Sigmoid colon (tissue), 7 donors: Measurements from ENCODE around the gene ATP5F1E. TPM values are rescaled to one million over a fixed set of nuclear protein-coding genes. Genes with fewer than 3 reads are reported as not detected.

Experiments used
- DNase-seq: peaks from one replicate; pipeline ENCODE4 v3.0.0-alpha.2; 2019
- H3K27ac ChIP-seq, 4 donors: fragments of 200-600 bp; sonication (generic); one replicate each; pipeline ENCODE4 v1.5.1; 2016 to 2019; ENCODE audit warnings: mild to moderate bottlenecking in 1 of 4
- H3K27me3 ChIP-seq, 3 donors: fragments of 200-600 bp; sonication (generic); one replicate each; pipeline ENCODE4 v1.5.1; 2019; ENCODE audit warnings: mild to moderate bottlenecking in 1 of 3
- H3K36me3 ChIP-seq, 4 donors: fragments of 200-600 bp; sonication (generic); one replicate each; pipeline ENCODE4 v1.5.1; 2016 to 2019
- H3K4me1 ChIP-seq, 4 donors: fragments of 200-600 bp; sonication (generic); one replicate each; pipeline ENCODE4 v1.5.1; 2017 to 2019
- H3K4me3 ChIP-seq, 4 donors: fragments of 200-600 bp; sonication (generic); one replicate each; pipeline ENCODE4 v1.5.1; 2017 to 2019; ENCODE audit warnings: mild to moderate bottlenecking in 2 of 4, moderate library complexity in 1 of 4
- H3K9me3 ChIP-seq, 4 donors: fragments of 200-600 bp in 3 of 4; sonication (generic) in 3 of 4; one replicate each; pipeline versions ENCODE4 v1.5.1 to v1.6.1; 2013 to 2019
- EP300 ChIP-seq, 4 donors: sonication (generic); formaldehyde crosslinking; IDR thresholded peaks; one replicate each; pipeline ENCODE4 v1.6.1; 2017; ENCODE audit warnings: antibody characterized with exemption in 4 of 4
- POLR2A ChIP-seq, 2 donors: fragments of 450-650 bp; IDR thresholded peaks; one replicate each; pipeline ENCODE4 v1.6.1; 2016; ENCODE audit warnings: antibody characterized with exemption in 2 of 2, mild to moderate bottlenecking in 2 of 2, moderate library complexity in 2 of 2
- POLR2AphosphoS5 ChIP-seq, 4 donors: sonication (generic); formaldehyde crosslinking; IDR thresholded peaks; one replicate each; pipeline ENCODE4 v1.6.1; 2017; ENCODE audit warnings: antibody characterized with exemption in 4 of 4
- WGBS, 2 donors: extraction: QIAGEN DNeasy Blood & Tissue Kit; methylation state at CpG; one replicate each; pipeline ENCODE4 v1.1.7; 2013; 5-methylcytosine and 5-hydroxymethylcytosine counted together
- intact Hi-C: fragments of 100-400 bp; cut with DNase I; formaldehyde crosslinking; loops from one replicate; pipeline ENCODE4 v1.15.1; 2023
- polyA plus RNA-seq, 3 donors: library from polyadenylated mRNA; stranded (reverse); fragments of 200-250 nt; gene quantifications; one replicate each; pipeline ENCODE4 v1.2.3, GENCODE V29; 2013
- total RNA-seq, 4 donors: library from RNA; depleted of rRNA; stranded (reverse); fragments of >200 nt; gene quantifications; one replicate each; pipeline ENCODE4 v1.1.0, GENCODE V29; 2016
- TF ChIP-seq, protein P1 (sequence below), 4 experiments: fragments of 450-650 bp in 3 of 4; fragments of 200-600 bp in 1 of 4; IDR thresholded peaks; one replicate each; pipeline ENCODE4 v1.5.1; 2016 to 2019; ENCODE audit warnings: antibody characterized with exemption in 4 of 4, mild to moderate bottlenecking in 3 of 4, moderate library complexity in 2 of 4
- donor health status: healthy with polysubstance abuse.
- donor health status: Bipolar disorder and iron deficiency.
- donor health status: healthy.

The ATP5F1E gene
- total RNA-seq (10 to 100 TPM; 28.5 to 57.4 (median 40.1) TPM), polyA plus RNA-seq (100 to 1,000 TPM in 2 of 3 donors, 10 to 100 TPM in 1; 62.2 to 110 (median 103) TPM)

DNA sequence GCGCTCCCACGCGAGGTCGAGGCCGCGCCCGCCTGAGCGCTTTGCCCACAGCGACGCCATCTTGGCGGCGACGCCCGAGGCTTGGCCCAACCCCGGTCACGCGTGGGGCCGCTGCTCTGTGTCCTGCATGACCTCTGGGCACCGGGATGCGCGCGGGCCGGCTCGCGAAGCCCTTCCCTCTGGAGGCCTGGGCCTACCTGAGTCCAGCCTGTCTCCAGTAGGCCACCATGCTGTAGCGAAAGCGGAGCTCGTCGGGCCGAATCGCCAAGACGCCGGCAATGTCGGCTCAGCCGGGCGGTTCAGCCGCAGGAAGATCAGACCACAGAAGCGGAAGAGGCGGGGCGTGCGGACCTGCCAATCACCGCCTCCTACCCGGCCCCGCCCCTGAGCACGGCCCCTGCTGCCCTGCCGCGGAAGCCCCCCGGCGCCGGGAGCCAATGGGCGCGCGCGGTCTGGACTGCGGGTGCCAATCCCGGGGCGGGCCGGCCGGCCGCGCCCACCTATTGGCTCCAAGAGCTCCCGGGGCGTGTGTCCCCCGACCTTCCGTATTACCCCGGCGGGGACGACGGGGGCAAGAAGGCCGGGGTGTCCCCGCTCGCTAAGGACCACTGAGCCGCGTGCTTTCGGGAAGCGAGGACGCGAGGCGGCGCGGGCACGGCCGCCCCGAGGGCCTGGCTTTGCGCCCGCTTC, at the start of gene ATP5F1E:
ATP5F1E (minus strand) TSS at position 313 of the 690 bp plus-strand sequence; CDS start at position 229, 84 bp downstream.
- Histone ChIP-seq H3K27me3 (no peaks in the 10 kb centered on the region), H3K36me3 (peaks cover 11 to 66% (median 25%) of the 10 kb centered on the region in 4 donors), H3K27ac (peak within 1 kb of the TSS; percentile 88 to 94 (median 92)), H3K9me3 (no peaks in the 10 kb centered on the region), H3K4me1 (peaks cover 0 to 51% (median 48%) of the 10 kb centered on the region in 4 donors), H3K4me3 (peak within 1 kb of the TSS; percentile 77 to 88 (median 82))
- intact Hi-C loops, result loop anchor here (1.0 to 5.0 kb wide), 4 partner anchors 10 to 139 kb away; partner anchors contain the start of genes CTSZ, NELFCD and PRELID3B
- peak; percentile 98 for DNase-seq
- 0% methylated on average over 86 of the region's 86 CpGs for WGBS, 2 donors
- TF ChIP-seq, protein P1, sequence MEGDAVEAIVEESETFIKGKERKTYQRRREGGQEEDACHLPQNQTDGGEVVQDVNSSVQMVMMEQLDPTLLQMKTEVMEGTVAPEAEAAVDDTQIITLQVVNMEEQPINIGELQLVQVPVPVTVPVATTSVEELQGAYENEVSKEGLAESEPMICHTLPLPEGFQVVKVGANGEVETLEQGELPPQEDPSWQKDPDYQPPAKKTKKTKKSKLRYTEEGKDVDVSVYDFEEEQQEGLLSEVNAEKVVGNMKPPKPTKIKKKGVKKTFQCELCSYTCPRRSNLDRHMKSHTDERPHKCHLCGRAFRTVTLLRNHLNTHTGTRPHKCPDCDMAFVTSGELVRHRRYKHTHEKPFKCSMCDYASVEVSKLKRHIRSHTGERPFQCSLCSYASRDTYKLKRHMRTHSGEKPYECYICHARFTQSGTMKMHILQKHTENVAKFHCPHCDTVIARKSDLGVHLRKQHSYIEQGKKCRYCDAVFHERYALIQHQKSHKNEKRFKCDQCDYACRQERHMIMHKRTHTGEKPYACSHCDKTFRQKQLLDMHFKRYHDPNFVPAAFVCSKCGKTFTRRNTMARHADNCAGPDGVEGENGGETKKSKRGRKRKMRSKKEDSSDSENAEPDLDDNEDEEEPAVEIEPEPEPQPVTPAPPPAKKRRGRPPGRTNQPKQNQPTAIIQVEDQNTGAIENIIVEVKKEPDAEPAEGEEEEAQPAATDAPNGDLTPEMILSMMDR (IDR thresholded peaks at IDR 0.05), result no peak
- TF ChIP-seq POLR2A (IDR thresholded peaks at IDR 0.05) (peak; percentile 73 to 82), POLR2AphosphoS5 (IDR thresholded peaks at IDR 0.05) (peak; percentile 88 to 98 (median 96))

DNA sequence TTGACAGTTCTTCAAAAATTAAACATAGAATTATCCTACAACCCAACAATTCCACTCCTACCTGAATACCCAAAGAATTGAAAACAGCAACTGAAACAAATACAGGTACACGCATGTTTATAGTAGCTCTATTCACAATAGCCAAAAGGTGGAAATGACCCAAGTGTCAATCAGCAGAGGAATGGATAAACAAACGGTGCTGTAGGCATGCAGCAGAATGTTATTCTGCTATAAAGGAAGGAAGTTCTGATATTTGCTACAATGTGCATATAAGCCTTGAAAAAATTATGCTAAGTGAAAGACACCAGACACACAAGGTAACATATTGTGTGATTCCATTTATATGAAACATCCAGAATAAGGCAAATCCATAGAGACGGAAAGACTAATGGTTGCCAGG, 48.9 kb upstream of the ATP5F1E start:
- no peaks in the 10 kb centered on the region for H3K36me3 ChIP-seq
- intact Hi-C loops, result loop anchor here (5.0 kb wide), 1 partner anchor 209 kb away; no protein-coding TSS in a partner anchor
- TF ChIP-seq POLR2A (IDR thresholded peaks at IDR 0.05) (no peak), EP300 (IDR thresholded peaks at IDR 0.05) (no peak), POLR2AphosphoS5 (IDR thresholded peaks at IDR 0.05) (no peak)
- TF ChIP-seq, protein P1 (IDR thresholded peaks at IDR 0.05), result no peak
- DNase-seq, result no peak
- H3K4me3 ChIP-seq, result no peak overlapping the region
- no peaks in the 10 kb centered on the region for H3K9me3 ChIP-seq
- peaks cover 0 to 4% (median 2%) of the 10 kb centered on the region in 4 donors for H3K4me1 ChIP-seq
- WGBS, 2 donors, result 46 to 60% methylated on average over 3 of the region's 3 CpGs
- H3K27ac ChIP-seq, result no peak overlapping the region
- H3K27me3 ChIP-seq, result peaks cover 0 to 6% (median 0%) of the 10 kb centered on the region in 3 donors

DNA sequence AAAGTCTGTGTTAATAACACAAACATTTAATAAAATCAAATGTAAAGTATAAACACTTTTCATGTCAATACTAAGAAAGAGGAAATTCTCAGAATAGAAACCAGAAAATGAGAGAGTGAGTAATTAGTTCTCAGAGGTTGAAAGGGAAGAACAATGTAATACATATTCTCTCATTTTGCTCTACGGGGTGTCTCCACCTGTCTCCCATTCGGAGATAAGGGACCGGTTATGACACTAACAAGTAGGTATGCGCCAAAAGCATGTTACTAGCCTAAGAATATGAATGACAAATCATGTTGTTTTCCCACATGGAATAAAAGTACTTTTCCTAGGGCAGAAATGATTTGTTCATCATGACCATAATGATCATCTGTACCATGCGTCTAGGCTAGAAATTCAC, 46.1 kb upstream of the ATP5F1E start:
- no peak for DNase-seq
- 71 to 89% methylated on average over 5 of the region's 5 CpGs for WGBS, 2 donors
- Histone ChIP-seq H3K9me3 (no peaks in the 10 kb centered on the region), H3K27me3 (peaks cover 0 to 10% (median 0%) of the 10 kb centered on the region in 3 donors), H3K4me3 (no peak overlapping the region), H3K27ac (no peak overlapping the region), H3K4me1 (no peaks in the 10 kb centered on the region), H3K36me3 (no peaks in the 10 kb centered on the region)
- no peak for TF ChIP-seq POLR2A (IDR thresholded peaks at IDR 0.05)
- TF ChIP-seq POLR2AphosphoS5 (IDR thresholded peaks at IDR 0.05), result no peak
- TF ChIP-seq, protein P1 (IDR thresholded peaks at IDR 0.05), result no peak
- no peak for TF ChIP-seq EP300 (IDR thresholded peaks at IDR 0.05)
- intact Hi-C loops, result no loop called here

DNA sequence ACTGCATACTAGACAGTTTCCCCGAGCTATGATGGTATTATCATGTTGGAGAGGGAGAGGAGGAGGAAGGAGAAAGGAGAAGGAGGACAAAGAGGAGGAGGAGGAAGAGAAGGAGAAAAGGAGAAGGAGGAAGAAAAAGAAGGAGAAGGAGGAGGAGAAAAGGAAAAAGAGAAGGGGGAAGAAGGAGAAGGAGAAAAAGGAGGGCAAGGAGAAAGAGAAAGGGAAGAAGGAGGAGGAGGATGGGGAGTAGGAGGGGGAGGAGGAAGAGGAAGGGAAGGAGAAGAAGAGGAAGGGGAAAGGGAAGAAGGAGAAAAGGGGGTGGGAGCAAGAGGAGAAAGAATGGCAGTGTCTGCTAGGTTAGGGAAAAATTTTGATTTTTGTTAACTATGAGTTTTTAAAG, 45.6 kb upstream of the ATP5F1E start:
- TF ChIP-seq POLR2AphosphoS5 (IDR thresholded peaks at IDR 0.05) (no peak), POLR2A (IDR thresholded peaks at IDR 0.05) (no peak), EP300 (IDR thresholded peaks at IDR 0.05) (no peak)
- TF ChIP-seq, protein P1 (IDR thresholded peaks at IDR 0.05), result no peak
- Histone ChIP-seq H3K4me1 (no peaks in the 10 kb centered on the region), H3K27ac (no peak overlapping the region), H3K4me3 (no peak overlapping the region), H3K27me3 (peaks cover 0 to 10% (median 0%) of the 10 kb centered on the region in 3 donors), H3K9me3 (no peaks in the 10 kb centered on the region), H3K36me3 (no peaks in the 10 kb centered on the region)
- no peak for DNase-seq
- intact Hi-C loops, result no loop called here
- 66 to 68% methylated on average over 1 of the region's 1 CpG for WGBS, 2 donors
